Gastrocnemius medialis (tissue), 4 donors: ENCODE measurements around the gene COPG1.
"Not testable (repeated sequence)": the region's sequence is repeated elsewhere in the genome, so short reads cannot be mapped to it uniquely, and the experiment has no call there.

Experiments used
- POLR2A ChIP-seq, 2 donors: fragments of 450-650 bp; IDR thresholded peaks; one replicate each; pipeline ENCODE4 v1.6.1; 2017; ENCODE audit warnings: antibody characterized with exemption in 2 of 2, mild to moderate bottlenecking in 2 of 2, moderate library complexity in 2 of 2
- TF ChIP-seq, protein P1 (sequence below), 5 experiments: fragments of 450-650 bp in 3 of 5; fragments of 200-600 bp in 2 of 5; sonication (generic) in 2 of 5; IDR thresholded peaks in 4 of 5; conservative IDR thresholded peaks in 1 of 5; 1 replicate in 4 of 5; 2 replicates in 1 of 5; pipeline ENCODE4 v1.5.1; 2016 to 2019; ENCODE audit warnings: antibody characterized with exemption in 5 of 5, mild to moderate bottlenecking in 3 of 5, moderate library complexity in 3 of 5

DNA sequence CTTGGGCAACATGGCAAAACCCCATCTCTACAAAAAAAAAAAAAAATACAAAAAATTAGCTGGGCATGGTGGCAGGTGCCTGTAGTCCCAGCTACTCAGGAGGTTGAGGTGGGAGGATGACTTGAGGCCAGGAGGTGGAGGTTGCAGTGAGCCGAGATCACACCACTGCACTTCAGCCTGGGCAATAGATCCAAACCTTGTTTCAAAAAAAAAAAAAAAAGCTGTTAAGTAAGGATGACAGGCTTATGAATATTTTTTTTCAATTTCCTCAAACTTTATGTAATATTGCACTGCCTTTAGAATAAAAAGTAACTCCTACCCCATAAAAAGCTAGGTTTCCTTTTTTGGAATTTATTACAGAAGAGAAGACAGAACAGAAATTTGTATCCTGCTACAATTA is 25.0 kb upstream of the COPG1 start:
- TF ChIP-seq POLR2A (IDR thresholded peaks at IDR 0.05): not testable (repeated sequence)
- TF ChIP-seq, protein P1, sequence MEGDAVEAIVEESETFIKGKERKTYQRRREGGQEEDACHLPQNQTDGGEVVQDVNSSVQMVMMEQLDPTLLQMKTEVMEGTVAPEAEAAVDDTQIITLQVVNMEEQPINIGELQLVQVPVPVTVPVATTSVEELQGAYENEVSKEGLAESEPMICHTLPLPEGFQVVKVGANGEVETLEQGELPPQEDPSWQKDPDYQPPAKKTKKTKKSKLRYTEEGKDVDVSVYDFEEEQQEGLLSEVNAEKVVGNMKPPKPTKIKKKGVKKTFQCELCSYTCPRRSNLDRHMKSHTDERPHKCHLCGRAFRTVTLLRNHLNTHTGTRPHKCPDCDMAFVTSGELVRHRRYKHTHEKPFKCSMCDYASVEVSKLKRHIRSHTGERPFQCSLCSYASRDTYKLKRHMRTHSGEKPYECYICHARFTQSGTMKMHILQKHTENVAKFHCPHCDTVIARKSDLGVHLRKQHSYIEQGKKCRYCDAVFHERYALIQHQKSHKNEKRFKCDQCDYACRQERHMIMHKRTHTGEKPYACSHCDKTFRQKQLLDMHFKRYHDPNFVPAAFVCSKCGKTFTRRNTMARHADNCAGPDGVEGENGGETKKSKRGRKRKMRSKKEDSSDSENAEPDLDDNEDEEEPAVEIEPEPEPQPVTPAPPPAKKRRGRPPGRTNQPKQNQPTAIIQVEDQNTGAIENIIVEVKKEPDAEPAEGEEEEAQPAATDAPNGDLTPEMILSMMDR (IDR thresholded peaks at IDR 0.05 in 4 of 5, conservative IDR thresholded peaks at IDR 0.05 in 1 of 5): not testable (repeated sequence)
